Progenitor cell of endocrine pancreas (in vitro differentiated cells): Measurements from ENCODE around the gene GALNT14. TPM values are rescaled to one million over a fixed set of nuclear protein-coding genes. Genes with fewer than 3 reads are reported as not detected.

Experiments
- DNase-seq: peaks from one replicate; pipeline ENCODE4 v3.0.0; 2021; ENCODE audit warnings: low spot score; ENCODE audit not compliant: unreplicated experiment
- H3K27ac Mint-ChIP-seq: 2 replicates; pipeline ENCODE4 v1.8.0; 2021; ENCODE audit warnings: mild to moderate bottlenecking, moderate library complexity, mixed read lengths
- H3K27me3 Mint-ChIP-seq: 2 replicates; pipeline ENCODE4 v1.8.0; 2021; ENCODE audit warnings: mixed read lengths
- H3K36me3 Mint-ChIP-seq: 2 replicates; pipeline ENCODE4 v1.8.0; 2022; ENCODE audit warnings: mixed read lengths; ENCODE audit not compliant: insufficient read depth
- H3K4me1 Mint-ChIP-seq: 2 replicates; pipeline ENCODE4 v1.8.0; 2021; ENCODE audit warnings: low read depth, mixed read lengths
- H3K4me3 Mint-ChIP-seq: 2 replicates; pipeline ENCODE4 v1.8.0; 2021; ENCODE audit warnings: low read depth, mild to moderate bottlenecking, moderate library complexity, mixed read lengths
- H3K9me3 Mint-ChIP-seq: 2 replicates; pipeline ENCODE4 v1.8.0; 2021; ENCODE audit warnings: low read depth, mixed read lengths
- CTCF ChIP-seq: fragments of 200-600 bp; sonication (generic); IDR thresholded peaks from one replicate; pipeline ENCODE4 v1.5.0; 2021; ENCODE audit warnings: antibody characterized with exemption, mild to moderate bottlenecking; ENCODE audit not compliant: unreplicated experiment
- total RNA-seq: library from RNA; stranded (reverse); gene quantifications from 2 replicates; pipeline ENCODE4 v1.2.1, GENCODE V29; 2021

Gene GALNT14
- total RNA-seq, 1 donor from 2014 or later, result 0.91 TPM

DNA sequence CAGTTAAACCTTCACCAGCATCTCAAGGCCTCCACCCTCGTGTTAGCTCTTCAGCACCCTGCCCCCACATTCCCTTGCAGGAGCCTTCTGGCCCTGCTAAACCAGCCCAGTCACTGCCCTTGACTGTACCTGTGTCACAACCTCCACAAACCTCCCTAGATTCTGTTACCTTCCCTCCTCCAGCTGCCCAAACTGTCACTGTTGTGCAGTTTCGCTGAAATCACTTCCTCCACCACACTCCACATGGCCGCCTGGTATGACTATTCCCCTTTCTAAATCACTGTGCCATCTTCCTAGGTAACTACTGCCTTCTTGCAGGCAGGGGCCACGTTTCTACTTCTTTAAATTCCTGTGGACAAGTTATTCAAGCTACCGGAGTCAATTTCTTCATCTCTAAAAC lies 160.2 kb downstream of the GALNT14 start:
- DNase-seq, result no peak
- Mint-ChIP-seq H3K27ac (peak overlapping the region; percentile 40), H3K27me3 (peaks cover 31% of the 10 kb centered on the region)

GRCh38 chr2:30975156-30975555 lies 163.1 kb downstream of the GALNT14 start:
- Mint-ChIP-seq H3K9me3 (no peaks in the 10 kb centered on the region), H3K27ac (no peak overlapping the region), H3K27me3 (peaks cover 34% of the 10 kb centered on the region), H3K4me3 (no peak overlapping the region), H3K4me1 (no peaks in the 10 kb centered on the region), H3K36me3 (no peaks in the 10 kb centered on the region)
- no peak for DNase-seq
- no peak for TF ChIP-seq CTCF

More for the DNA sequence above, 160.2 kb downstream of the GALNT14 start:
- Mint-ChIP-seq H3K4me3 (no peak overlapping the region), H3K9me3 (no peaks in the 10 kb centered on the region), H3K36me3 (no peaks in the 10 kb centered on the region), H3K4me1 (no peaks in the 10 kb centered on the region)
- no peak for TF ChIP-seq CTCF

- no peaks in the 10 kb centered on the region for H3K9me3 Mint-ChIP-seq
- no peak for DNase-seq
- H3K4me3 Mint-ChIP-seq, result no peak overlapping the region
- peaks cover 34% of the 10 kb centered on the region for H3K27me3 Mint-ChIP-seq
- TF ChIP-seq CTCF, result no peak
- no peaks in the 10 kb centered on the region for H3K36me3 Mint-ChIP-seq
- no peaks in the 10 kb centered on the region for H3K4me1 Mint-ChIP-seq
- H3K27ac Mint-ChIP-seq, result no peak overlapping the region
These were observed 163.7 kb downstream of the GALNT14 start for GRCh38 chr2:30974554-30974953.

- H3K9me3 Mint-ChIP-seq, result no peaks in the 10 kb centered on the region
- H3K36me3 Mint-ChIP-seq, result no peaks in the 10 kb centered on the region
- H3K27me3 Mint-ChIP-seq, result peaks cover 33% of the 10 kb centered on the region
- H3K4me3 Mint-ChIP-seq, result no peak overlapping the region
- no peak overlapping the region for H3K27ac Mint-ChIP-seq
- H3K4me1 Mint-ChIP-seq, result no peaks in the 10 kb centered on the region
- no peak for TF ChIP-seq CTCF
- DNase-seq, result no peak
These were observed 164.1 kb downstream of the GALNT14 start for GRCh38 chr2:30974092-30974491.

- Mint-ChIP-seq H3K27me3 (peaks cover 32% of the 10 kb centered on the region), H3K9me3 (no peaks in the 10 kb centered on the region), H3K27ac (no peak overlapping the region), H3K4me1 (no peaks in the 10 kb centered on the region), H3K4me3 (no peak overlapping the region), H3K36me3 (no peaks in the 10 kb centered on the region)
- TF ChIP-seq CTCF, result no peak
- no peak for DNase-seq
These were observed 166.8 kb downstream of the GALNT14 start for GRCh38 chr2:30971231-30972025.
